Coronary artery (tissue), 2 donors: ENCODE data around the gene LARP1B.
"Not testable (repeated sequence)": the region's sequence is repeated elsewhere in the genome, so short reads cannot be mapped to it uniquely, and the experiment has no call there.

Experiments used
- DNase-seq: peaks from one replicate; pipeline ENCODE4 v3.0.0-alpha.2; 2017; ENCODE audit warnings: low spot score
- H3K27ac ChIP-seq, 2 donors: fragments of 200-600 bp; sonication (generic); one replicate each; pipeline ENCODE4 v1.5.1; 2016 to 2019
- H3K4me3 ChIP-seq: fragments of 200-600 bp; sonication (generic); 2 replicates; pipeline ENCODE4 v1.5.1; 2016; ENCODE audit warnings: mild to moderate bottlenecking, moderate library complexity
- CTCF ChIP-seq: fragments of 200-600 bp; sonication (generic); IDR thresholded peaks from one replicate; pipeline ENCODE4 v1.5.1; 2019; ENCODE audit warnings: antibody characterized with exemption

Gene LARP1B

GRCh38 chr4:128060699-128061565 lies at the start of gene LARP1B:
TSS of gene LARP1B (plus strand) at chr4:128061312. CDS start at chr4:128074952, 13,640 bp downstream.
- TF ChIP-seq CTCF = no peak
- peak; percentile 97 for DNase-seq

GRCh38 chr4:128025319-128025718 lies 35.8 kb upstream of the LARP1B start:
- no peak for TF ChIP-seq CTCF
- no peak for DNase-seq
- no peak overlapping the region for H3K4me3 ChIP-seq
- H3K27ac ChIP-seq = no peak overlapping the region

More at GRCh38 chr4:128060699-128061565, at the start of gene LARP1B:
- Histone ChIP-seq H3K27ac (peak within 1 kb of the TSS; percentile 88 to 96), H3K4me3 (peak within 1 kb of the TSS; percentile 87)

- DNase-seq = no peak
- H3K27ac ChIP-seq = no peak overlapping the region
- H3K4me3 ChIP-seq = no peak overlapping the region
- no peak for TF ChIP-seq CTCF
Measured at GRCh38 chr4:128029907-128030306, 31.2 kb upstream of the LARP1B start.

GRCh38 chr4:128031756-128032384 lies 29.2 kb upstream of the LARP1B start:
- H3K4me3 ChIP-seq = no peak overlapping the region
- no peak for DNase-seq
- H3K27ac ChIP-seq = no peak overlapping the region
- TF ChIP-seq CTCF = no peak

GRCh38 chr4:128039568-128039967 lies 21.5 kb upstream of the LARP1B start:
- no peak for TF ChIP-seq CTCF
- Histone ChIP-seq H3K27ac (no peak overlapping the region), H3K4me3 (no peak overlapping the region)
- DNase-seq = no peak

GRCh38 chr4:128047019-128047418 lies 14.1 kb upstream of the LARP1B start:
- H3K27ac ChIP-seq, DNase-seq, H3K4me3 ChIP-seq: not testable (repeated sequence)

GRCh38 chr4:128047514-128047913 lies 13.6 kb upstream of the LARP1B start:
- H3K4me3 ChIP-seq, DNase-seq: not testable (repeated sequence)

GRCh38 chr4:128051229-128051628 lies 9.9 kb upstream of the LARP1B start:
- not testable (repeated sequence) for H3K4me3 ChIP-seq, DNase-seq, H3K27ac ChIP-seq

More at GRCh38 chr4:128047514-128047913, 13.6 kb upstream of the LARP1B start:
- not testable (repeated sequence) for H3K27ac ChIP-seq

GRCh38 chr4:128054907-128055306 lies 6.2 kb upstream of the LARP1B start:
- not testable (repeated sequence) for H3K4me3 ChIP-seq, DNase-seq, H3K27ac ChIP-seq

- not testable (repeated sequence) for DNase-seq, H3K27ac ChIP-seq, H3K4me3 ChIP-seq
Measured at GRCh38 chr4:128055441-128056206, 5.5 kb upstream of the LARP1B start.
